NOMO-1 treated with dmso at 0.1 percent for 144 hours (cell line): ENCODE data around the gene RYR1.
"Not testable (repeated sequence)": the region's sequence is repeated elsewhere in the genome, so short reads cannot be mapped to it uniquely, and the experiment has no call there.

Experiments used
- DNase-seq: peaks from one replicate; lab custom pipeline; 2025; ENCODE audit not compliant: unreplicated experiment; lab: John Stamatoyannopoulos, UW

Gene RYR1

DNA sequence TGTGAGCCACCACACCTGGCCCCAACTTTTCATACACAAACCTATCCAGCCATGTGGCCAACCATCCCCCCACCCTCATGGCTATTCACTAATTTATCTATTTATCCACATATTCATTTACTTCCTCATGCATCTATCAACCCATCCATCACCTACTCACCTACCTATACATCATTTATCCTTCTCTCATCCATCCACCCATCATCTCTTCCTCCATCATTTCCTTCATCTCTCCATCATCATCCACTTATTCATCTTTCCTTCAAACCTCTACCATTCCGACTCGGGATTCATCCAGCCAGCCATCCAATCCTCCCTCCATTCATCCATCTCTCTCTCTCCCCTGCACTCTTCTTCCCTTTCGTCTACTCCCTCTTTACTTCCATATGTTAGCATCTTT, 54.6 kb downstream of the RYR1 start:
- no peak for DNase-seq

DNA sequence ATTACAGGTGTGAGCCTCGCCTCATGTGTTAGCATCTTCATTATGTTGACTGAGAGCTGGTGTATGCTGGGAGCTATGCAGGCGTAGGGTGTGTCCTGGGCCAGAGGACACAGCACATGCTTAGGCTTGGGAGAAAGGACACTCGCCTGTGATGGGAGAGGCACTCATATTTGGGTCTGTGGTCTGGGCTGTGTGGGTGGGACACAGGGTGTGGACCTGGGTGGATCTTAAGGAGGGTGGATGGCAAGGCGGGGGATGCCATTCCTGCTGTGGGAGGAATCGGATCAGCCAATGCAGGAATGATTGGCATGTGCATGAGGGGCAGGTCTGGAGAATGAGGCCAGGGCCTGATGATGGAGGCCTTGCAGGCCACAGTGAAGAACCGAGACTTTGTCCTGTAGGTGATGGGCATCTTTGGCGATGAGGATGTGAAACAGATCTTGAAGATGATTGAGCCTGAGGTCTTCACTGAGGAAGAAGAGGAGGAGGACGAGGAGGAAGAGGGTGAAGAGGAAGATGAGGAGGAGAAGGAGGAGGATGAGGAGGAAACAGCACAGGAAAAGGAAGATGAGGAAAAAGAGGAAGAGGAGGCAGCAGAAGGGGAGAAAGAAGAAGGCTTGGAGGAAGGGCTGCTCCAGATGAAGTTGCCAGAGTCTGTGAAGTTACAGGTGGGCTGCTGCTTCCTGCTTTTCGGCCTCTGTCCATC, 55.4 kb downstream of the RYR1 start:
- DNase-seq: no peak

DNA sequence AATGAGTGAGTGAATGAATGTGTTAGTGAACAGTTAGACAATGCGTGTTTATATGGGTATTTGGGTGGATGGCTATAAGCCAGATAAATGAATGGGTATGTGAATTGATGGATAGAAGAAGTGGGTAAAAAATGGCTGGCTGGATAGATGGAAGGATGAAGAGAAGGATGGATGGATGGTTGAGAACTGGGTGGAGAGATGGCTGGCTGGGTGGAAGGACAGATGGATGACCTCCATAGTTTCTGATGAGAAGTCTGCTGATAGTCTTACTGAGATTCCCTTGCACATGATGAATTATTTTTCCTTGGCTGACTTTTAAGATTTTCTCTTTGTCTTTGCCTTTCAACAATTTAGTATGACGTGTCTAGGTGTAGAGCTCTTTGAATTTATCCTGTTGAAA, 57.4 kb downstream of the RYR1 start:
- DNase-seq: no peak

DNA sequence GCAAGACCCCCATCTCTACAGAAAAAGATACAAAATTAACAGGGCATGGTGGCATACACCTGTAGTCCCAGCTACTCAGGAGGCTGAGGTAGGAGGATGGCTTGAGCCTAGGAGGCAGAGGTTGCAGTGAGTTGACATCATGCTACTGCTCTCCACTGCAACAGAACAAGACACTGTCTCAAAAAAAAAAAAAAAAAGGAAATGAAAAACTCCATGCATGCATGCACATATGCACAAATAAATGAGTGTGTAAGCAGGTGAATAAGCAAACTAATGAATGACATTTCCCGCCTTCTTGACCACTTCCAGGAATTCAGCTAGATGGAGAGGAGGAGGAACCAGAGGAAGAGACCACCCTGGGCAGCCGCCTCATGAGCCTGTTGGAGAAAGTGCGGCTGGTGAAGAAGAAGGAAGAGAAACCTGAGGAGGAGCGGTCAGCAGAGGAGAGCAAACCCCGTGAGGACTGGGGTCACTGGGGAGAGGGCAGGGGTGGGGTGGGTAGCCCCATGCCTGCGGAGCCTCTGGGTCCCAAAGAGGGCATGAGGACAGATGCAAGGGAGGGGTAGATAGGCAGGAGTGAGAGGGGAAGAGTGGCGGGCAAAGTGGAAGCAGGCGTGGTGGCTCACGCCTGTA, 58.8 kb downstream of the RYR1 start:
- DNase-seq: no peak

DNA sequence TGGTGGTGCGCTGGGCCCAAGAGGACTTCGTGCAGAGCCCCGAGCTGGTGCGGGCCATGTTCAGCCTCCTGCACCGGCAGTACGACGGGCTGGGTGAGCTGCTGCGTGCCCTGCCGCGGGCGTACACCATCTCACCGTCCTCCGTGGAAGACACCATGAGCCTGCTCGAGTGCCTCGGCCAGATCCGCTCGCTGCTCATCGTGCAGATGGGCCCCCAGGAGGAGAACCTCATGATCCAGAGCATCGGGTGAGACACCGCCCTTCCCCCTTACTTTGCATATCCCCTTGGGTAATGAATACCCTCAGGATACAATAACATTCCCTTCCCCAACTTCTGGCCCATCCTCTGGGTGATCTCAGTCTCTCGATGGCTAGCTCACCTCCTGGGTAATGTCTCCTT, 60.9 kb downstream of the RYR1 start:
- DNase-seq: no peak

DNA sequence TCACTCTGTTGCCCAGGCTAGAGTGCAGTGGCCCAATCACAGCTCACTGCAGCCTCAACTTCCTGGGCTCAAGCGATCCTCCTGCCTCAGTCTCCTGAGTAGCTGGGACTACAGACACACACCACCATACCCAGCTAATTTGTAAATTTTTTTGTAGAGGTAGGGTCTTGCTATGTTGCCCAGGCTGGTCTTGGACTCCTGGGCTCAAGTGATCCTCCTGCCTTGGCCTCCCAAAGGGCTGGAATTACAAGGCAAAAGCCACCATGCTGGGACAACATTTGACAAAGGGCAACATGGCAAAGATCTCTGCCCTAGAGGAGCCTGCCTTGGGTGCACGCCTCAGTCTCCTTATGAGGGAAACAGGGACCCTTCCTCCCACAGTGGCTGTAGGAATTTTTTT, 61.9 kb downstream of the RYR1 start:
- DNase-seq: not testable (repeated sequence)

DNA sequence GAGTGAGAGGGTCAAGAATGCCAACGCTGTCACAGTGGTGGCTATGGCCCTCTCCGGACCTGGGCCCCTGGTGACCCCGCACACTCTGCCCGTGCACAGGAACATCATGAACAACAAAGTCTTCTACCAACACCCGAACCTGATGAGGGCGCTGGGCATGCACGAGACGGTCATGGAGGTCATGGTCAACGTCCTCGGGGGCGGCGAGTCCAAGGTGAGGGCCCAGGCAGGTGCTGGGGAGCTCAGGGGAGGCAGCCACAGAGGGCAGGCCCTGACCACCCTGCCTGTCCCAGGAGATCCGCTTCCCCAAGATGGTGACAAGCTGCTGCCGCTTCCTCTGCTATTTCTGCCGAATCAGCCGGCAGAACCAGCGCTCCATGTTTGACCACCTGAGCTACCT, 62.6 kb downstream of the RYR1 start:
- no peak for DNase-seq

DNA sequence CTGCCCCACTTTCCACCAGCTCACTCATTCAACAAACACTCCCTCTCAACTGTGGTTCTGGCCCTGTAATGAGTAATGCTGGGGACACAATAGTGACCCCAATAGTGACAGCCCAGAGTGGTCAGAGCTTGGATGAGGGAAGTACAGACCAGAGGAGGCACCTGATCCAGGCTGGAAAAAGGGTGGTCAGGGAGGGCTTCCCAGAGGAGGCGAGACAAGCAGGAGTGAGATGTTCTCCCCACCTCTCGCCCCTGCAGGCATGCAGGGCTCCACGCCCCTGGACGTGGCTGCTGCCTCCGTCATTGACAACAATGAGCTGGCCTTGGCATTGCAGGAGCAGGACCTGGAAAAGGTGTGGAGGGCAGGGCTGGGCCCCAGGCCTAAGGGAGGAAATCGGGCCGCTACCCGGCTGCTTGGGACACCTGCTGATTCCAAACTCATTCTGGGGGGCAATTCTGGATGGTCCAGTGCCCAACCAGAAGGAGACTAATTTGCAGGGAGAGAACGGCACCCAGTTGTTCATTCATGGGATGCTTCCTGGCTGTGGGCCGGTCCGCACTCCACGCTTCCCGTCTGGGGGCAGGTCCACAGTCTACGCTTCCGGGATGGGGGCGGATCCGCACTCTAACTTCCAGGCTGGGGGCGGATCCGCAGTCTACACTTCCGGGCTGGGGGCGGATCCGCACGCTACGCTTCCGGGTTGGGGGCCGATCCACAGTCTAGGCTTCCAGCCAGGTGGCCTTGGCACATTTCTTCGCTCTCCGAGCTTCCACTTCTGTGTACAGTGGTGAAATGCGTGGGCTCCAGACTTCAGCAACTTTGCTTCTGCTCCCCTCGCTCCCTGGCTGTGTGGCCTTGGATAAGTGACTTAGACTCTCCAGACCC, 63.4 kb downstream of the RYR1 start:
- no peak for DNase-seq

DNA sequence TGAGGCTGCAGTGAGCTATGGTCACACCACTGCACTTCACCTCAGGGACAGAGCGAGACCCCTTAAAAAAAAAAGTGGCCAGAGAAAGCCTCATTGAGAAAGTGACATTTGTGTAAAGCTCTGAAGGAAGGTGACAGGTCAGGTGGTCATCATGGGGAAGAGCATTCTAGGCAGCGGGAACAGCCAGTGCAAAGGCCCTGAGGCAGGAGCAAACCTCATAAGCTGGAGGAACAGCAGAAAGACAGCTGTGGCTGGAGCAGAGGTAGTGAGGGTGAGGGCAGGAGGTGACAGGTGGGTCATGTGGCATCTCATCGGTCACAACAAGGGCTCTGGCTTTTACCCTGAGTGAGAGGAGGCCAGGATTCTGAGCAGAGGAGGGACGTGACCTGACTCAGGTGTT, 64.4 kb downstream of the RYR1 start:
- DNase-seq: no peak

DNA sequence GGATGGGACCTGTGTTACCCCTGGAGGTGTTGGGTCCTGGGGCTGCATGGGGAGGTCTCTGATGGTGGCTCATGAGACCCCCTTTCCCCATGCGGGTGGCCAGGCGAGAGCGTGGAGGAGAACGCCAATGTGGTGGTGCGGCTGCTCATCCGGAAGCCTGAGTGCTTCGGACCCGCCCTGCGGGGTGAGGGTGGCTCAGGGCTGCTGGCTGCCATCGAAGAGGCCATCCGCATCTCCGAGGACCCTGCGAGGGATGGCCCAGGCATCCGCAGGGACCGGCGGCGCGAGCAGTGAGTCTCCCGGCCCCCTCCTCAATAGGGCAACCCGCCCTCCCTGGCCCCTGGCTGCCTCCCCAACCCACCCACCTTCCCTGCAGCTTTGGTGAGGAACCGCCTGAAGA, 66.0 kb downstream of the RYR1 start:
- no peak for DNase-seq

DNA sequence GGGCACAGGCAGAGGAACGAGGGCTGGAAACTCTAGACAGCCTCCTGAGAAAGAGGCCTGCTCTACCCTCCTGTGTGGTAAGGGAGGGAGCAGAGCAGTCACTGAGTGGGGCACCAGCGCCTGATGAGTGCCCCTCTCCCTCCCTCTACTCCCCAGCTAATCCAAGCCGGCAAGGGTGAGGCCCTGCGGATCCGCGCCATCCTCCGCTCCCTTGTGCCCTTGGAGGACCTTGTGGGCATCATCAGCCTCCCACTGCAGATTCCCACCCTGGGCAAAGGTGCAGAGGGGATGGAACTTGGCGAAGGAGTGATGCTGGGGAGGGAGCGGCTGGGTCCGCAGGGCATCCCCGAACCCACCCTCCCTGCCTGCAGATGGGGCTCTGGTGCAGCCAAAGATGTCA, 67.0 kb downstream of the RYR1 start:
- no peak for DNase-seq

DNA sequence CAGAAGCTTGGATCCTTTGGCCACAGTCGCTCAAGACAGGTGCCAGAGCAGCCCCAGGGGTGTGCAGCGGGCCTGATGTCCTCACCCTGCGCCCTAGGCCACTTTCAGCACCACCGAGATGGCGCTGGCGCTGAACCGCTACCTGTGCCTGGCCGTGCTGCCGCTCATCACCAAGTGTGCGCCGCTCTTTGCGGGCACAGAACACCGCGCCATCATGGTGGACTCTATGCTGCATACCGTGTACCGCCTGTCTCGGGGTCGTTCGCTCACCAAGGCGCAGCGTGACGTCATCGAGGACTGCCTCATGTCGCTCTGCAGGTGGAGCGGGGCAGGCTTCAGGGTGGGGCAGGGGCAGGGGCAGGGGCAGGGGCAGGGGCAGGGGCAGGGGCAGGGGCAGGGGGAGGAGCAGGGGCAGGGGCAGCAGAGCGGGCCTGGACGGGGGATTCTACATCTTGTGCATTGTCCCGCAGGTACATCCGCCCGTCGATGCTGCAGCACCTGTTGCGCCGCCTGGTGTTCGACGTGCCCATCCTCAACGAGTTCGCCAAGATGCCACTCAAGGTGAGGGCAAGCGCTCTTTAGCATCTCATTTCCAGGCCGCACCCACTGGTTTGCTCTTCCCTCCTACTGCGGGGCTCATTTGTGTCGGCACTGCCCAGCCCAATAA, 69.1 kb downstream of the RYR1 start:
- DNase-seq: no peak

DNA sequence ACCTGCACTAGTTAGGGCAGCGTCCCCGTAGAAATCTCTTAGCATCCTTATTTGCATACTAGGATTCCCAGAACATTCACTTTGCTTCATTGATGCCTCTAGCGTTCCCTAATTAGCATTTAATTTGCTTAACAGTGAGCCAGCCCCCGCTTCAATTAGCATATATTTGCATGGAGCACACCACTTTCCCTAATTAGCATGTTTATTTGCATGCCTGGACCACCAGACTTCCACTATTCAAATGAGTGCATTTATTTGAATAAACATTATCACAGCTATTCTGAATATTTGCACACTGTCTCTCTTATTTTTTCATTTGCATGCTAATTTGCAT, 69.6 kb downstream of the RYR1 start:
- DNase-seq: no peak

DNA sequence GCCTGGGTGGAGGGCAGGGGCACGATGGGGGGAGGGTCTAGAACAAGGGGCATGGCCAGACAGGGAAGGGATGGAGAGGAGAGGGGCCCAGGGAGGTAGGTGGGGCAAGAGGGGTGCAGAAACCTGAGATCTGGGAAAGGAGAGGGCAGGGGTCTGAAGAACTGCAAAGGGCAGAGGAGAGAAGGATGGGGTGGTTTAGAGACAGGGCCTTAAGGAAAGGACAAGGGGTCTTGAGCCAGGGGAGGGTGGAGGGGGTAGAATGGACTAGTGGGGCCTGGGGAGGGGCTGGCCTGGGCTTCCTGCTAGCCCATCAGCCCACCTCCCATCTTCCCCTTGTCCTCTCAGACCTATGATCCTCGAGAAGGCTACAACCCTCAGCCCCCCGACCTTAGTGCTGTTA, 72.5 kb downstream of the RYR1 start:
- no peak for DNase-seq

DNA sequence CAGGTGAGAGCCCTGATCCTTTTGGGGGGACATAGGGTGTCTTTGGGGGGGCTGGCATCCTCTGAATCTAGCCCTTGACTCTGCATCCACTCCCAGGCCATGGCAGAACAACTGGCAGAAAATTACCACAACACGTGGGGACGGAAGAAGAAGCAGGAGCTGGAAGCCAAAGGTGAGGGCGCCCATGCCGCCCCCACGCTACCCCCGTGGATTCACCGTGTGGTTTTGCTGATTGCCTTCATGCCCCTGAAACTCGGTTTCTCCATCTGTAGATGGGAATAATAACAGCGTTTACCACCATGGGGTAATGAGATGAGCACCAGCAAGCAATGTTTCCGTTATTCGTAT, 72.9 kb downstream of the RYR1 start:
- no peak for DNase-seq

DNA sequence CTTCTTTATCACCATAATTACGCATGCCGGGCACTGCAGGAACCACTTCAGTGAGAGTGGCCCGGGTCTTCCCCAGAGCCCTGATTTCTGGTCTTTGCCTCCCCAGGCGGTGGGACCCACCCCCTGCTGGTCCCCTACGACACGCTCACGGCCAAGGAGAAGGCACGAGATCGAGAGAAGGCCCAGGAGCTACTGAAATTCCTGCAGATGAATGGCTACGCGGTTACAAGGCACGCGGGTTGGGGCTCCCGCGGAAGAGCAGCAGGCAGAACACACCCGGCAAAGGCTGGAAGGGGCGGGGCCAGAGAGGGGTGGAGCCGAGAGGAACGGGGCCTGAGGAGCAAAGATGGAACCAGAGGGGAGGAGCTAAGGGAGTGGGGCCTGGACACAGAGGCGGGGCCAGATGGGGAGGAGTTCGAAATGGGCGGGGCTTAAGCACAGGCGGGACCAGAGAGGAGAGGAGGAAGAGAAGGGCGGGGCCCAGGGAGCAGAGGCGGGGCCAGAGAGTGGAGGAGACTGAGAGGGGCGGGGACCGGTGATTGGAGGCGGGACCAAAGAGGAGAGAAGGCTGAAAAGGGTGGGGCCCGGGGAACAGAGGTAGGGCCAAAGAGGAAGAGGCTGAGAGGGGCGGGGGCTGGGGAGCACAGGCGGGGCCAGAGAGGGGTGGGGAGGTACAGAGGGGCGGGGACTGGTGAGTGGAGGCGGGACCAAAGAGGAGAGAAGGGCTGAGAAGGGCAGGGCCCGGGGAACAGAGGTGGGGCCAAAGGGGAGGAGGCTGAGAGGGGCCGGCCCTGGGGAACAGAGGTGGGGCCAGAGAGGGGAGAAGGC, 73.4 kb downstream of the RYR1 start:
- DNase-seq: peak; percentile 90

DNA sequence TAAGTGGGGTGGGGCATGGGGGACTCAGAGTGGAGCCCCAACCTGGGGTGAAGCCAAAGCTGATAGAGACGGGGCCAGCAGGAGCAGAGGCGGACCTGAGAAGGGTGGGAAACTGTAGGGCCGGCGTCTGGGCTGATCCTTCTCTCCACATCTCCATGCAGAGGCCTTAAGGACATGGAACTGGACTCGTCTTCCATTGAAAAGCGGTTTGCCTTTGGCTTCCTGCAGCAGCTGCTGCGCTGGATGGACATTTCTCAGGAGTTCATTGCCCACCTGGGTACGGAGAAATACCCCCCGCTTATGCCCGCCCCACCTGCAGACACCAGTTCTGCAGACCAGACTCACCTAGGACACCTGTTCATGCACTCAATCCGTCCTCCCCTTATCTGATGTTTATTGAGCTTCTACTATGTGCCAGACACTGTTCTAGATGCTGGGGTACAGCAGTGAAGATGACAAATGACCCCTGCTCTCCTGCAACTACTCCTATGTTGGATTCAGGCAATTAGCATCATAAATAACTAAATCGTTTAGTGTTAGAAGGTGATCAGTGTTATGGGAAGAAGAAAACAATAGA, 74.1 kb downstream of the RYR1 start:
- no peak for DNase-seq

DNA sequence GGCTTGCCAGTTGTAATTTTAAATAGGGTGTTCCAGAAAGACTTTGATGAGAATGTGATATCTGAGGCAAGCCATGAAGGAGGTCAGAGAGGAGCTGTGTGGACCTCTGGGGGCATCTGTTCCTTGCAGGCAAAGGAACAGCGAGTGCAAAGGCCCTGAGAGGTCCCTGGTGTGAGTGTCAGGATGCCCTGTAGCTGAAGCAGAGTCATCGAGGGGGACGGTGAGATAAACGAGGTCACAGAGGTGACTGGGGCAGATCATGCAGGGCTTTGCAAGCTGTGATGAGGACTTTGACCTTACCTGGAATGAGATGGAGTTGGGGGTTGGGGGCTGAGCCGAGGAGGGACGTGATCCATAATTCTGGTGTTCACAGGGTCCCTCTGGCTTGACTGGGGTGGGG, 75.0 kb downstream of the RYR1 start:
- DNase-seq: no peak

DNA sequence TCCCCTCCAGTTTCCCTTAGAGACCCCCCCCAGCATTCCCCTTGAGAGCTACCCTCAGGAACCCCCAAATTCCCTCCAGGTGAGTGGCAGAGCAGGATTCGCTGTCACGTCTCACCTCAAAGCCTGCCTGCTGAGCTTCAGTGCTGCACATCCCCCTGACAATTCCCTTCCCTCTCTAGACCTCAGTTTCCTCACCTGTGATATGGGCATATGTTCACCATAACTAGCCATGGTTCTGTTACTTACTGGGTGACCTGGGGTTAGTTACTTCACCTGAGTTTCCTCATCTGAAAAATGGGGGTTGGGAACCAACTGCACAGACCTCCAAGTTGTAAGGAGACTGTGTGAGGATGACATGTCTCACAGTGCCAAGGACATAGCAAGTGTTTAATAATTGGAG, 75.5 kb downstream of the RYR1 start:
- no peak for DNase-seq

DNA sequence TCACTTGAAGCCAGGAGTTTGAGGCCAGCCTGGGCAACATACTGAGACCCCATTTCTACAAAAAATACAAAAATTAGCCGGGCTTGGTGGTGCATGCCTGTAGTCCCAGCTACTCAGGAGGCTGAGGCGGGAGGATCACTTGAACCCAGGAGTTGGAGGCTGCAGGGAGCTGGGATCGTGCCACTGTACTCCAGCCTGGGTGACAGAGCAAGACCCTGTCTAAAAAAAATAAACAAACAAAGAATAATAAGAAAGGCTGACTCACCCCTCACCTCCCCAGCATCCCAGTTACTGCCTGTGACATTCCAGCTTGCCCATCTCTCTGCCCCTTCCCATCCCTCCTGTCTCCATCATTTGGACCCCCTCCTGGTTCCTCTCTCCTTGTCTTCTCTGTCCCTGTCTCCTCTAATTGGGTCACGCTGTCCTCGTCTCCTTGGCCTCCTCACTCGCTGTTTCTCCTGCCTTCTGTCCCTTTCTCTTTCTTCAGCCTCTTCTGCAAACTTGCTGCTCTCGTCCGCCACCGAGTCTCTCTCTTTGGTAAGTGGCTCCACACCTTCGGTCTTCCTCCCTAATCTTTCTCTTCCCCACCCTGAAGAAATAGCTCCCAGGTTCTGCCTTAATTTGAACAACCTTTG, 77.7 kb downstream of the RYR1 start:
- DNase-seq: no peak
